H1 (cell line): ENCODE measurements around the gene NDUFA3. TPM values are rescaled to one million over a fixed set of nuclear protein-coding genes. Genes with fewer than 3 reads are reported as not detected.

Source experiments
- CBX8 ChIP-seq: fragments of 300-800, 300-1000 bp; sonication (generic); IDR thresholded peaks from 2 replicates; pipeline ENCODE4 v1.7.1; 2016; ENCODE audit warnings: low read depth, low read length, borderline replicate concordance
- CREB1 ChIP-seq: IDR thresholded peaks from 2 replicates; pipeline ENCODE4 v1.6.1; 2012; ENCODE audit warnings: inconsistent platforms
- POU5F1 ChIP-seq: IDR thresholded peaks from 2 replicates; pipeline ENCODE4 v1.6.1; 2011; ENCODE audit warnings: low read depth, mild to moderate bottlenecking, low read length, moderate library complexity
- SIN3A ChIP-seq, 2 experiments: IDR thresholded peaks in 1 of 2; conservative IDR thresholded peaks in 1 of 2; 2 replicates each; pipeline ENCODE4 v1.6.1; 2011 to 2012; ENCODE audit warnings: low read length in 2 of 2, improper control_type of control experiment in 1 of 2, low read depth in 1 of 2, mild to moderate bottlenecking in 1 of 2
- polyA plus RNA-seq, 7 experiments: library from polyadenylated mRNA; depleted of rRNA in 3 of 7; stranded (reverse) in 5 of 7; unstranded in 2 of 7; fragments of >200 nt in 5 of 7; fragments of 200-250 nt in 2 of 7; gene quantifications; 1 replicate in 5 of 7; 2 replicates in 1 of 7; 4 replicates in 1 of 7; pipeline versions ENCODE4 v1.2.1 to v1.2.3, GENCODE V29; 2011 to 2013; ENCODE audit warnings: missing spikeins in 2 of 7, mixed read lengths in 2 of 7
- total RNA-seq: library from RNA; stranded (reverse); fragmentation: NEBNext Ultra II Directional; extraction: Animal tissue kit (Norgen Biotek cat#: 25700); gene quantifications from 2 replicates; pipeline ENCODE4 v1.2.1, GENCODE V29; 2021

NDUFA3 gene
- total and polyA plus RNA-seq, 2 of the 8 experiments (the other 6 are each of a cell fraction or from before 2014, with no cell fraction given), result 175 to 208 TPM

DNA sequence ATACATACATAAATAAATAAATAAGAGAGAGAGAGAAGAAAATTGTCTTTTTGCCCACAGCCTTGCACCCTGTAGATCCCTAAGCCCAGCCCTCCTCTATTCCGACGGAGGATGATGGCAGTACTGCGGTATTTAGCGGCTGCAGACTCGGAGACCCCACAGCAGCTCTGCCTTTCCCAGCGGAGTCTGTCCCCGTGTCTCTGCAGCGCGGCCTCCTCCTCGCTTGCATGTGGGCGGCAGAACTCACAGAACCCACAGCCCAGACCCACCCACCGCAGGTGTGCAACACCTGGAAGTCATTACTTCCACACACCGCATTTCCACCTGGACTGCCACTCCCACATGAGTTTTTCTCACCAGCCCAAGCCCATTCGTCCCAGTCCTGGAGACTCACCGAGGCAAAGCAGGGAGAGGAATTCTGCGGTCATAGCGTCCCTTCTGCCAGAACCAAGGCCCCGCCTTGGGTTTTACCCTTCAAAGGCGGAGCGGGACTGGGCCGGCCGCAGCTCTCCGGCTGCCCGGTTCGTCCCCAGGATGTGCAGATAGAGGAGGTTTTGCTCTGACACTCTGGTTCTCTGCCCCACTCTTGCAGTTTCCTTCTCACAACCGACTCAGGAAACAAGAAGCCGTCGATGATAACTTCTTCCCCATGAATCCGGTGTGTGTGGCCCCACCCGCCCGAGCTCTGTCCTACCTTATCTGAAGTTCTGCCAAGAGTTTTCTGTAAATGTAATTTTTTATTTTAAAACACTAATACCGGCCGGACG lies 39.1 kb upstream of the NDUFA3 start, which contains the start of gene VSTM1 (continued):
- no peak for TF ChIP-seq SIN3A (conservative IDR thresholded peaks at IDR 0.05 in 1 of 2, IDR thresholded peaks at IDR 0.05 in 1 of 2; ENCODE audit: low read depth in 1 of 2, low read length in 2 of 2)
- no peak for TF ChIP-seq POU5F1
- no peak for TF ChIP-seq CBX8
- no peak for TF ChIP-seq CREB1
